Prostate gland (tissue), 2 donors: ENCODE data around the gene TSHZ1.

Experiments
- POLR2A ChIP-seq: fragments of 450-650 bp; IDR thresholded peaks from one replicate; pipeline ENCODE4 v1.6.1; 2016; ENCODE audit warnings: antibody characterized with exemption, mild to moderate bottlenecking
- TF ChIP-seq, protein P1 (sequence below), 4 experiments: fragments of 200-600 bp in 2 of 4; fragments of 450-650 bp in 2 of 4; sonication (generic) in 2 of 4; IDR thresholded peaks; 1 replicate in 3 of 4; 2 replicates in 1 of 4; pipeline ENCODE4 v1.5.1; 2016 to 2019; ENCODE audit warnings: antibody characterized with exemption in 4 of 4, mild to moderate bottlenecking in 2 of 4, moderate library complexity in 2 of 4

DNA sequence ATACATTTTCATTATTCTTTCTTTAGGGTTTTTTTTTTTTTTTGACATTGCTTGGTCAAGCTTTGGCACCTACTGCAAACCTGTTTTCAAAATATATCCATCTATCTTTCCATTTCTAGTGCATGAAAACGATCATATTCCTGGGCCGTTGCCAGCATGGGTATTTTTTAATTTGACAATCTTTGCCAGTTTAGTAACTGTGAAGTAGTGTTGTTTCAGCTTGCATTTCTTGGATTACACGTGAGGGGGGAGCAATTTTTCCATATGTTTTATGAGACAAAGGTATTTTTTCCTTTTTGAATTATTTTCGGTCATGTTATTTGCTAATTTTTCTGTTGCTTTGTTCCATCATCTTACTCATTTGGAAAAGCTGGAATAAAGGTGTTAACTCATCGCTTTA lies 40.9 kb downstream of the TSHZ1 start:
- TF ChIP-seq, protein P1, sequence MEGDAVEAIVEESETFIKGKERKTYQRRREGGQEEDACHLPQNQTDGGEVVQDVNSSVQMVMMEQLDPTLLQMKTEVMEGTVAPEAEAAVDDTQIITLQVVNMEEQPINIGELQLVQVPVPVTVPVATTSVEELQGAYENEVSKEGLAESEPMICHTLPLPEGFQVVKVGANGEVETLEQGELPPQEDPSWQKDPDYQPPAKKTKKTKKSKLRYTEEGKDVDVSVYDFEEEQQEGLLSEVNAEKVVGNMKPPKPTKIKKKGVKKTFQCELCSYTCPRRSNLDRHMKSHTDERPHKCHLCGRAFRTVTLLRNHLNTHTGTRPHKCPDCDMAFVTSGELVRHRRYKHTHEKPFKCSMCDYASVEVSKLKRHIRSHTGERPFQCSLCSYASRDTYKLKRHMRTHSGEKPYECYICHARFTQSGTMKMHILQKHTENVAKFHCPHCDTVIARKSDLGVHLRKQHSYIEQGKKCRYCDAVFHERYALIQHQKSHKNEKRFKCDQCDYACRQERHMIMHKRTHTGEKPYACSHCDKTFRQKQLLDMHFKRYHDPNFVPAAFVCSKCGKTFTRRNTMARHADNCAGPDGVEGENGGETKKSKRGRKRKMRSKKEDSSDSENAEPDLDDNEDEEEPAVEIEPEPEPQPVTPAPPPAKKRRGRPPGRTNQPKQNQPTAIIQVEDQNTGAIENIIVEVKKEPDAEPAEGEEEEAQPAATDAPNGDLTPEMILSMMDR (IDR thresholded peaks at IDR 0.05): no peak
- TF ChIP-seq POLR2A: no peak
